NCI-H82 (cell line): ENCODE data around the gene DELE1.
"Not testable (repeated sequence)": the region's sequence is repeated elsewhere in the genome, so short reads cannot be mapped to it uniquely, and the experiment has no call there.

Experiments
- DNase-seq: peaks from one replicate; lab custom pipeline; 2025; lab: John Stamatoyannopoulos, UW

DELE1 gene

DNA sequence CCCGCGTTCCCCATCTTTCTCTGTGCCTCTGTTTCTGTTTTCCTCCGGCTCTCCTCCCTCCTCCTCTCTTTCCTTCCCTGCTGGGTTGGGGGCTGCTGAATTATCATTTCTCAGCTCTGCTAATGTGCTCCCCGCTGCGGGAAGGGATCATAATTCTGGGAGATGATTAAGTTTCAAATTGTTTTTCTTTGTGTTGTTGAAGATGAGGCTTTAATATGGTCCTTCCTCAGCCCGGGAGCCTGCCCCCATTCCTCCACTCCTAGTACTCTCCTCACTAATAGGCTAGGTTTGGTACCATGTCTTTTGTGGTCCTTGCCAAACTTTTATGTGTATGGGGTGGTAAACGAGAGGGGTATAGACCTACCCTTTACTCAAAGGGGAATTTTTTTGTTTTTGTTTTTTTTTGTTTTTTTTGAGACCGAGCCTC lies 39.8 kb upstream of the DELE1 start:
- no peak for DNase-seq

DNA sequence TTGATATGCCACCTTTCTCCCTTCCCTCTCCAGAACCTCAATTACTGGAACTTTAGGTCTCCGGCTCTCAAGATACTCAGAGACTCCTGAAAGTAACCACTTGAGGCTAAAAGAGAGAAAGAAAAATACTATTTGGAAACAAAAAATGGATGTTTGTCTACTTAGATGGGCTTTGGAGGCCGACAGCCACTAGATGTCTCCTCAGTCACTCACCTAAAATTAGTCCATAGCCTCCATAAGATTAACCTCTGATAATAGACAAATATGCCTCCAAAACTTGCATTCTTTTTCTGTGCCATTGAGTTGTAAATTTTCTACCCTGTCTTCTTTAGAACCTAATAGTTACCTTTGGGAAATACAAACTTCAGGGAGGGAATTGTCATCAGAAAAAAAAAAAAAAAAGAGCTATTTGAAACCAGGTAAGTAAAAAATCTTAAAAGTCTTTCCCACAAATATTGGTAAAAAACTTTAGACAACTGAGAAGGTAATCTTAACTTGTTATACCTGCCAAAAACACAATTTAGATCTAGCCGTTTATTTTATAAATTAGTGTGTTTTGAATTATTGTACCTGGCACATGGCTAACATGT lies 34.3 kb upstream of the DELE1 start:
- DNase-seq: no peak

DNA sequence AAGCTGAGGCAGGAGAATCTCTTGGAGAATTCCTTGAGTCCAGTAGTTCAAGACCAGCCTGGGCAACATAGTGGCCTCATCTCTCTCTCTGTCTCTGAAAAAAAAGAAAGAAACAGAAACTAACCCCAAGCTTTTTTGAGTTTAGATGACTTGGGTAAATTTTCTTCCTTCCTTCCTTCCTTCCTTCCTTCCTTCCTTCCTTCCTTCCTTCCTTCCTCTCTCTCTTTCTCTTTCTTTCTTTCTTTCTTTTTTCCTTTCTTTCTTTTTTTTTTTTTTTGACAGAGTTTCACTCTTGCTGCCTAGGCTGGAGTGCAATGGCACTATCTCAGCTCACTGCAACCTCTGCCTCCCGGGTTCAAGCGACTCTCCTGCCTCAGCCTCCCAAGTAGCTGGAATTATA lies 33.2 kb upstream of the DELE1 start:
- DNase-seq: not testable (repeated sequence)

DNA sequence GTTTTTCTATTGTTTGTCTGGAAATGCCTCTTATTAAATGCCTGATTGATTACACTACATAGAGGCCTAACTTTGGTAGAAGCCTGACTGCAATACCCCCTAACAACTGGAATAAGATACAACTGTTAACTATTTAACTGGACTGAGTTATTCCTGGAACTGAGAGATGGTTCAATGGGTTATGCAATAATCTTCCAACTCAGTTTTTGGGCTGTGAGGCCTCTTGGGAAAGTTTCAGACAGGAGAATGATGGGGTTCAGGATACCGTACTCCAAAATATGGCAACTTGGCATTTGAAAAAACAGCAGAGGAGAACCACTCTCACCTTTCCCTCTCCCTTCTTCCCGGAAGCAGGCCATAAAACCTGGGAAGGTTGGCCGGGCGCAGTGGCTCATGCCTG lies 26.2 kb upstream of the DELE1 start:
- DNase-seq: no peak

DNA sequence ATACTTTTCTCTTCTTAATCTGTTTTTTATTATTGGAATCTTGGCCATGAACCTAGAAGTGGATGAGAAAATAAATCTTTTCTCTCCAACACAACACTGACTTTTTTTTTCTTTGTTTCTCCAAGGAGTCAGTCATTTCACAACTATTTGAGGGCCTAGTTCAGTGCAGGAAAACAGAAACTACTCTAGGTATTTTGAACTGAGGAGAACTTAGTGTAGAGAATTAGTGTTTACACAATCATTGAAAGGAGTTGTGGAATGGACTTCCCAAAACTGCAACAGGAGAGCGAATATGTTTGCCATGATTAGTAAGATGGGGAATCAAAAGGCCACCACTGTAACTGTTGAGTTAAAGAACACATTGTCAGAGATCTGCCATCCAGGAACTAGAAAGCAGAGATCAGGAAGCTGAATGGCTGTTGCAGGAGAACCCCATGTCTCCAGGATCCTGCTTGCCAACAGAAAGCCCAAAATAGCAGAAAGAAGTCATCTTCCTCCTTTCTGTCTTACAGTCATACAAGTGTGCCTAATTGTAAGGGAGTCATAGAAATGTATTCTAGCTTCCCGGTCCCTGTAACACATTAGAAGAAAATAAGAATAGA lies 25.1 kb upstream of the DELE1 start:
- no peak for DNase-seq

DNA sequence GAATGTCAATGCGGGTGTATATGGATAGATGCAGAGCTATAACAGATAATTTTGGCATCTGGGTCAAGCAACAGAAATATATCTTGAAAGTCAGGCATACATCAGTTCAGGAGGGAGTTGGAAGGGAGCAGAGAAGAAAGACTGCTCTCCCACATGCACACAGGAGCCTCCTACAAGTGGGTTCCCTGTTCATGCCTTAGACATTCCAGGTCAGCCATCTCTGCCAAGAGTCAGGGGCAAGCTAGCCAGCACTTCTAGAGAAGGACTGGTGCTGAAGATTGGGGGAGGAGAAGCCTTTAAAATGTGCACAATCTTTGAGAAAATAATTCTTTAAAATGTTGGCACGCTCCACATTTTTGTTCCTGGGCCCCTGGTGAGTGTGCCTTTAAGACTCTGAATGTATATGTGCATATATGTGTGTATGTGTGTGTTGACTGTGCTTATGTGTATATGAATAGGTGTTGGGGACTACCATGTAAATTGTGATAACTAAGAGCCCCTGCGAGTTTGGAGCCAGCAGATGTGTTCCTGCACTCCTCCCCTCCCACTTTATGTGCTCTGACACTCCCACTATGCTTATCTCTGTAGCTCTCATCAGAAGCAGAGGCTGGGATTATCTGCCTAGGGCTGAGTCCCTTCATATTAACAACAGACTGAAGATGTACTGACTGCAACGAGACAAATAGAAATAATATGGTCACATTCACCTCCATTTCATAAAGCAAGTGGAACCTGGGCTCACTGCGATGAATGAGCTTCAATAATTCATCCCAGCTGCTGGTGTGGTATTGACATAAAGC lies 21.5 kb upstream of the DELE1 start:
- DNase-seq: peak; percentile 40

DNA sequence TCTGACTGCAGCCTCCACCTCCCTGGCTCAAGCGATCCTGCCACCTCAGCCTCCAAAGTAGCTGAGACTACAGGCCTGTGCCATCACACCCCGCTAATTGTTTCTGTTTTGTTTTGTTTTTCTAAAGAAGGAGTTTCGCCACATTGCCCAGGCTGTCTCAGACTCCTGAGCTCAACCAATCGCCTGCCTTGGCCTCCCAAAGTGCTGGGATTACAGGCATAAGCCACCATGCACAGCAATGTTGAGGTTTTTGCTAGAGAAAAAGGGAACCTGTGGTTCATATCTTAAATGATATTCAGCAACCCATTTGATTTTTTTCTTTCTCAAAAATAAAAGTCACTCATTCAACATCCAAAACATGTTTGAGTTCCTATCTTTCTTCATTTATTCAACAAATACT lies 20.4 kb upstream of the DELE1 start:
- no peak for DNase-seq

DNA sequence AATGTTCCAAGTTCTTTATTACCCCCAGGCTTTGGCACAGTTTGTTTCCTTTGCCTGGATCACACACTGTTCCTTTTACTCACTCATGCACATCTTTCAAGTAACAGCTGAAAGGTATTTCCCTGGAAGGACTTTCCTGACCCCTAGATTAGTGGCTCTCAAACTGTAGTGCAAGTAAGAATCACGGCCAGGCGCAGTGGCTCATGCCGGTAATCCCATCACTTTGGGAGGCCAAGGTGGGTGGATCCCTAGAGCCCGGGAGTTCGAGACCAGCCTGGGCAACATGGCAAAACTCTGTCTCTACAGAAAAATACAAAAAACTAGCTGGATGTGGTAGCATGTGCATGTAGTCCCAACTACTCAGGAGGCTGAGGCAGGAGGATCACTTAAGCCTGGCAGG lies 19.1 kb upstream of the DELE1 start:
- no peak for DNase-seq

DNA sequence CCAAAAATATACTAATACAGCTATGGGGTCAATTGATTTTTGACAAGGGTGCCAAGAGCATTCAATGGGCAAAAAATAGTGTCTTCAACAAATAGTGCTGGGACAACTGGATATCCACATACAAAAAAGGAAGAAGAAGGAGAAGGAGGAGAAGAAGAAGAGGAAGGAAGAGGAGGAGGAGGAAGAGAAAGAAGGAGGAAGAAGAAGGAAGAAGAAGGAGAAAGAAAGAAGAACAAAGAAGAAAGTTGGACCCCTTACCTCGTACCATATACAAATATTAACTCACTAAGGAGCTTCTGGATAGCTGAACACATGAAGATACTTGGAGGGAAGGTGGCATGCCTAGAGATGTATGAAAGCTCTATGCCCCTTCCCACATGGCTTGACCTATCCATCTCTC lies 17.2 kb upstream of the DELE1 start:
- no peak for DNase-seq

DNA sequence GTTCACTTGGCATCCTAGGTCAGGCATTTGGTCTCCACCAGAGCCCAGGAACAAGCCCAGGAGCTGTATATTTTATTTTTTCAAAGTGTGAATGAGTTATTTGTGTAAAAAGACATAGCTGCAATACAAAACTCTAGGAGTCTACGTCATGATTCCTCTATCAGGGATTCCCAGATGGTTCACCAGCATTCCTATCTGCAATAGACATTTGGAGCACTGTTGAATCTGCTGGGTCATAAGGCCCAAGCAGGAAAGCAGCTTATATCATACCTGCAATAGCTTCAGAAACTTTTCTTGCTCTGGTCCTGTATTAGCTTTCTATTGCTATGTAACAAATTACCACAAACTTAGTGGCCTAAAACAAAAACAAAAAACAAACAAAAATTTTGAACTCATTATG lies 16.7 kb upstream of the DELE1 start:
- no peak for DNase-seq

DNA sequence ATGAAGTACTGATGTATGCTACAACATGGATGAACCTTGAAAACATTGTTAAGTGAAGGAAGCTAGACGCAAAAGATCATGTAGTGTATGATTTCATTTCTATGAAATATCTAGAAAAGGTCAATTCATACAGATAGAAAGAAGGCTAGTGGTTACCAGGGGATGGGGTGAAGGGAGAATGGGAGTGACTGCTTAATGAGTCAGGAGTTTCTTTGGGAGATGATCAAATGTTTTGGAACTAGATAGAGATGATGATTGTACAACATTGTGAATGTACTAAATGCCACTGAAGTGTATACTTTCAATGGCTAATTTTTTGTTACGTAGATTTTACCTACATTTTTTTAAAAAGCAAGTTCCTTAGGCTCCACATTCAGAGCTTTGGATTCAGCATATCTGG lies 14.9 kb upstream of the DELE1 start:
- no peak for DNase-seq

DNA sequence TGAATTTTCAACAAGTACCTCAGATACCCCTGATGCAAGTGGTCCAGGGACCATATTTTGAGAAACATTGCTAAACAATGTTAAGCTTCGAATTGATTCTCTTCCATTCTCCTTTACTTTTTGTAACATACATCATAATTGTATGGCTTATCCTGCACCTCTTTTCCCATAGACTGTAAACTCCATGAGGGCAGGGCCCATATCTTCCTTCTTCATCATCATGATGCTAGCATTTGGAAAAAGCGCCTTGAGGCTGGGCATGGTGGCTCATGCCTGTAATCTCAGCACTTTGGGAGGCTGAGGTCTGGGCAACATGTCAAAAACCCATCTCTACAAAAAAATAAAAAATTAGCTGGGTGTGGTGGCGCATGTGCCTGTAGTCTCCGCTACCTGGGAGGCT lies 14.5 kb upstream of the DELE1 start:
- DNase-seq: no peak

DNA sequence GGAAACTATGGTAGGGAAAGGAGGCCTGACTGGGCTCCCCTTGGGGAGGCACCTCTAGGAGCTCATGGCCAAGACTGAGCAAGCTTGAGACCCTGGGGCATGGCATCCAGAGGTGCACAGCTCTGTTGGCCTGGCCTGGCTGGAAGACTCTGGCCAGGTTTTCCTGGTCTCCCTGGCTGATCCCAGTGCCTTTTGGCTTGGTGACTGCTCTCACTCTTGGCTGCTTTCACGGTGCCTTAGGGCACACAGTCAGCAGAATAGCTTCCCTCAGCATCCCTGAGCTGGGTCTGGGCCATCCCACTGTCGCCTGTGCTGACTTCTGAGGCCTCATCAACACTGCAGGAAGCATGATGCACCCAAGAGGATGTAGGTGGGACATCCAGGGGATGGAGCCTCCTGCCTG lies 13.4 kb upstream of the DELE1 start:
- no peak for DNase-seq

DNA sequence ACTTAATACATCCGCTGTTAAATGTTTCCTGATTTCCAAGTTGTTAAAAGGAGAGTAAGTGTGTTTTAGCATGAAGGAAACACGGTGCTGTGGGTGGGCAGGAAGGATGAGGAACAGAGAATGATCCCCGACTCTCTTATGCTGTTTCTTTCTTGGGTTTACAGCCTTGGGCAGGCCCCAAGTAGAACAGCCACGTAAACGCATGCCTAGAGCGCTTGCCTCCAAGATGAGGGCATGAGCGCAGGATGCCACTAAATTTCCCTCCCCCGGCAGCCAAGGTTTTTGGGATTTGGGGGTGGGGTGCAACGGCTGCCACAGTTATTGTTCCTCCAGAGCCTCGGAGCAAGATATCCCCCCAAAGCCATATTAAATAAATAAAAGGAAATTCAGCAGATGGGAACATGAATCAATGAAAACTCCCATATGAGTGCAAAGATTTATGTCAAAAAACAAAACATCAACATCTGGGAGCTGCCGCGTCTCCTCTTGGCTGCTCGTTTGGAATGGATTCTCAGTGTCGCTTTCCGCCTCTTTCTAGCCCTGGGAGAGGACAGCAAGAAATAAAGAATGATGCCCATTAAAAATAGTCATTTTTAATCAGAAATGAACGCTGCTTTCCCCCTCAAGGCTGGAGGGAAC lies 10.0 kb upstream of the DELE1 start:
- DNase-seq: no peak

DNA sequence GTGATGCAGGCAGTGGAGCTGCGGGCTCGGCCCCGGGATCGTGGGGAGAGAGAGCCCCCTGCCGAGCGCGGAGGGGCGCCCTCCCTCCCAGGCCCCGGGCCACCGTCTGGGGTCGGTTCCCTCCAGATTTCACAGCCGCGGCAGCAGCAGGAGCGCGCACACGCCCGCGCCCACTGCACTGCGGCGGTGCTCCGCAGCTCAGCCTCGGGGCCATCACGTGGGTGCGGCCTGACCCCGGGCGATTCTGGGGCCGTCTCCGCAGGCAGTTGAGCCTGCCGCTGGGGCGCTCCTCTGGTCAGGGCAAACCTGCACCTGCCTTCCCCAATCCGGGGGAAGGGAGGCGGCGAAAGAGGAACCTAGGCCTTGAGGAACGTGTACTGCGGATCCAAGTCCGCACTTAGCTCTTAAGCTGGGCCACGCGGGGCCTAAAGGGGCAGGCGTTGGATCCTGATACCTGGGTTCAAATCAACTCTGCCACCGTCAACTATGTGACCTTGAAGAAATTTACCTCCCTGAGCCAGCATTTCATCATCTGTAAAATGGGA lies 9.4 kb upstream of the DELE1 start:
- peak; percentile 41 for DNase-seq

DNA sequence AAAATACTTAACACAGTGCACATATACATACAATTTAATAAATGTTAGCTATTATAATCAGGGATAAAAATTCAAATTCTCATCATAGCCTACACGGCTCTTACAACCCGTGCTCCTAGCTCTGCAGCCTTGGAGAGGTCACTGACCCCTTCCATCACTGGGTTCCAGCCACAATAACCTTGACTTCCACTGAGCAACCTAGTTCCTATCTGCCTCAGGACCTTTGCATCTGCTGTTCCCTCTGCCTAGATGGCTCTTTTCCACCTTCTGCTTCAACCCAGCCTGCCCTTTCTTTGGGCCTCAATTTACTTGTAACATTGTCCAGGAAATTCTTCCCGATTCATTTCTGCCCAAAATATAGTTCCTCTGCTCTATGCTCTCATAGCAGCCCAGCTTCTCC lies 8.9 kb upstream of the DELE1 start:
- DNase-seq: no peak

DNA sequence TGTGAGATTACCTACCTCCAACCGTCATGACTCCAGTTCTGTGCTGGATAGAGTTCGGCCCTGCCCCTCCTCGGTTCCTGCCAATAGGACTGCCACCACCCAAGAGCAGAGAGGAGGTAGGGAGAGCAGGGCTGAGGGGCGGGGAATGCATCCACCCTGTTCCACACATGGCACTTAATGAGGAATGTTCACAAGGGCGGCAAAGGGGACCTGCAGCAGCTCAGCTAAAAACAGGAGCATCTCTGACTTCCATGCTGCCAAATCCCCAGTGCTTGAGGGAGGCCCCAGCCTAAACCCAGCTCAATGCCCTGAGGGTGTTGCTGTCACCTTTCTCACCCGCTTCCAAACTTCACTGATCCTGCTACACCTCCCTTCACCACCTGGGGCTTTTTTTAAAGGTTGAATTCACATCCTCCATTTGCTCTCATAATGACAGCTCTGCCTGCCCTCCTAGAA lies 7.8 kb upstream of the DELE1 start:
- DNase-seq: no peak

DNA sequence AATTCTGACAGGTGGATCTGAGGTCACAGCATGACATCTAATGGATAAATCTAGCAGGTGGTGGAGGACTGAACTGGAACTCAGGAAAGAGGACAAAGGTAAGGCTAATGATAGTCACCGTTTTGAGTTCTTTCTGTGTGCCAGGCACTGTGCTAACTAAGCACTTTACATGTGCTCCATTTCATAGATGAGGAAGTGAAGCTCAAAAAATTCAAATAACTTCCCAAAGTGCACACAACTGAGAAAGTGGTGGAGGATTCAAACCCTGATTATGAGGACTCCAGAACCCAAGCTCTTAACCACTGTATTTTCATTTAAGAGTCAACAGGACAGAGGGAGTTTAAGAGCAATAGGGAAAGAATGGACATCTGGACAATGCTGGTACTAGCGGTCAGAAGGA lies 7.1 kb upstream of the DELE1 start:
- DNase-seq: no peak

DNA sequence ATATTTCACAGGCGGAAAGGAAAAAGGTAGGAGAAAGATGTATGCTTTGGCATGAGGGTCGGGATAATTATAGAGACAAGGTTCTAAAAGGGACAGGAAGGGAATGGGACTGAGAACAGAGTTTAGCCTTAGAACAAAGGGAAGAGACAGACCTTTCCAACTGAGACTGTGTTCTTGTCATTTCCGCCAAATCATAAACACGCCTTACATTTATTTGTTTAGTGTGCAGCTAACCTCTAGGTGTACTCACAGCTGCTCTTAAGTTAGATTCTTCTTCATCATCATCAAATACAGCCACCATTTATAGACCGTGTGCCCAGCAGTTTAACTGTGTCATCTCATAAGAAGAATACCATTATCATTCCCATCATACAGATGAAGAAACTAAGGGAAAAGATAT lies 5.9 kb upstream of the DELE1 start:
- no peak for DNase-seq

DNA sequence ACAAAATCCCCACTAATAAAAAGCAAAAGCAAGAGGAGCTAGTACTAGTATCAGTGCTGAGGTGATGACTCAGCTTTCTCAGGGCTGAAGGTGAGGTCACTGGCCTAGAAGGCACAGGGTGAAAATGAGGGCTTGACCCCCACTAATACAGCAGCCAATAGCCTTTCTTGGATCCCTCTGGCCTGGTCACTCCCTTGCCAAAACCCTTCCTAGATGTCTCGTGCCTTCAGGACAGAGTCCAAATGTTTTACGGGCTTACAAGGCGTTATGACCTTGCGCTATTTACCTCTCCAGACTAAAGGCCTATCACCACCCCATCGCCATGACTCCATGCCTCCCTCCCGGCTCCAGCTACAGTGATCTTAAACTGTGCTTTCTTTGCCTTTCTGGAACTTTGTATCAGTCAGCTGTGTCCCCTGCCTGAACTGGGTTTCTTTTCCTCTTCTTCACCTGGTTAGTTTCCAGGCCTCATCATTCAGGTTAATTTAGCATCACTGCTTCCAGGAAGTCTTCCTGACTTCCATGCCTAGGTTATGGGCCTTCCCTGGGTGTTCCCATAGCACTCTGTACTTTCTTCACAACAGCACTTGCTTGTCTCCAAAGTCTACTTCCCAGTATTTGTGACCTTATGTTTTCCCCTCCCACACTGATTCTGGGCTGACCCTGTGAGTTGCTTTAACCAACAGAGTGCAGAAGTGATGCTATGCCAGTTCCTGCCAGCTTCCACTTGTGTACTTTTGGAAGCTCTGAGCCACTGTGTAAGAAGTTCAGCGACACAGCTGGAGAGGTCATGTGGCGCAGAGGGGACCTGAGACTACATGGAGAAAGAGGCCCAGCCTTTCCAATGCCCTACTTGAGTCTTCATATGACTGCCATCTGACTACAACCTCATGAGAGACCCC lies 4.2 kb upstream of the DELE1 start:
- DNase-seq: no peak

DNA sequence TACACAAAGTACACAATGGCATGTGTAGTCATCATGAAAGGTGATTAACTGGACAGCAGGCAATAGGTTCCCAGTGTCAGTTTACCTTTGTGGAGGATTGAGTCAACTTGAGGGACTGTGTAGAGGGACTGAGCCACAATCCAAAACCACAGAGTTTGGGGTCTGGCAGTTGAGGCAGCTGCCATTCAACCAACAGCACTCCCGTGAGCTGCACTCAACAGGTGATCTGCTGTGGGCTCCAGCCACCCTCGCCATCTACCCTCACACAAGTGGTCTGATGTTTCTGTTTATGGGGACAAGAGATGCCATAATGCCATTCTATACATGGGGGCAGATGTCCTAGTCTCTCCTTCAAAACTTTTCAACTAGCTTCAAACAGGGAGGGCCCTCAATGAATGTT lies 2.9 kb upstream of the DELE1 start:
- DNase-seq: no peak
